IMR-90 (cell line): ENCODE results near the gene KCNQ2. TPM values are rescaled to one million over a fixed set of nuclear protein-coding genes. Genes with fewer than 3 reads are reported as not detected.

Experiments
- ATAC-seq: fragments of 200-7000 bp; cut with Tn5 transposase; 2 replicates; pipeline ENCODE4 v1.9.1; 2020; ENCODE audit warnings: low read depth, mild to moderate bottlenecking, moderate library complexity
- BruUV-seq: library from RNA; stranded (reverse); fragments of 400-500 nt; replicated peaks from 2 replicates; lab custom pipeline; 2021; lab: Mats Ljungman, UMichigan
- CTCF ChIA-PET: fragments of 300-600 bp; formaldehyde crosslinking; extraction: SDS; loops from one replicate; lab custom pipeline; 2021; ENCODE audit warnings: antibody characterized with exemption; lab: Yijun Ruan, JAX
- POLR2A ChIA-PET: fragments of 300-600 bp; sonication (Branson Sonifier 250); formaldehyde crosslinking; loops from one replicate; lab custom pipeline; 2022; ENCODE audit warnings: antibody characterized with exemption; ENCODE audit not compliant: unreplicated experiment; lab: Charles Lee
- DNase-seq: peaks from one replicate; pipeline ENCODE4 v3.0.0; 2013
- H2AFZ ChIP-seq: replicated peaks from 2 replicates; pipeline ENCODE3; 2013; ENCODE audit warnings: low read length, mild to moderate bottlenecking; ENCODE audit not compliant: poor library complexity
- H2AK5ac ChIP-seq: 2 replicates; pipeline ENCODE4 v1.6.1; 2013; ENCODE audit warnings: low read depth, low read length, inconsistent platforms
- H2AK9ac ChIP-seq: replicated peaks from 2 replicates; pipeline ENCODE3; 2013; ENCODE audit warnings: mild to moderate bottlenecking, low read depth, low read length, moderate library complexity; ENCODE audit not compliant: poor library complexity
- H2BK120ac ChIP-seq: 2 replicates; pipeline ENCODE4 v1.6.1; 2013; ENCODE audit warnings: low read depth, low read length, inconsistent platforms
- H2BK15ac ChIP-seq: 3 replicates; pipeline ENCODE4 v1.6.1; 2013; ENCODE audit warnings: low read depth, low read length, inconsistent platforms
- H2BK20ac ChIP-seq: 2 replicates; pipeline ENCODE4 v1.6.1; 2013; ENCODE audit warnings: low read depth, mild to moderate bottlenecking, inconsistent platforms, low read length, moderate library complexity
- H2BK5ac ChIP-seq: 2 replicates; pipeline ENCODE4 v1.6.1; 2013; ENCODE audit warnings: mild to moderate bottlenecking, low read depth, low read length, inconsistent platforms; ENCODE audit not compliant: poor library complexity, severe bottlenecking
- H3K14ac ChIP-seq: replicated peaks from 2 replicates; pipeline ENCODE4 v1.6.1; 2013; ENCODE audit warnings: low read depth, low read length, inconsistent platforms
- H3K18ac ChIP-seq: 2 replicates; pipeline ENCODE4 v1.6.1; 2013; ENCODE audit warnings: low read depth, low read length, control low read depth
- H3K23ac ChIP-seq: 2 replicates; pipeline ENCODE4 v1.6.1; 2013; ENCODE audit warnings: low read depth, low read length, inconsistent platforms
- H3K27ac ChIP-seq: 2 replicates; pipeline ENCODE4 v1.5.1; 2013; ENCODE audit warnings: mild to moderate bottlenecking, control low read depth, low read length; ENCODE audit not compliant: insufficient read depth
- H3K27me3 ChIP-seq: 2 replicates; pipeline ENCODE4 v1.6.1; 2013; ENCODE audit warnings: low read length; ENCODE audit not compliant: control insufficient read depth, insufficient read depth
- H3K36me3 ChIP-seq: 2 replicates; pipeline ENCODE4 v1.6.1; 2013; ENCODE audit warnings: low read length, mixed read lengths; ENCODE audit not compliant: control insufficient read depth, insufficient read depth
- H3K4ac ChIP-seq: 2 replicates; pipeline ENCODE4 v1.6.1; 2013; ENCODE audit warnings: low read depth, low read length, inconsistent platforms
- H3K4me1 ChIP-seq: 2 replicates; pipeline ENCODE4 v1.6.1; 2013; ENCODE audit warnings: low read length, mixed read lengths; ENCODE audit not compliant: control insufficient read depth, insufficient read depth
- H3K4me2 ChIP-seq: 2 replicates; pipeline ENCODE4 v1.6.1; 2013; ENCODE audit warnings: low read depth, mild to moderate bottlenecking, control low read depth, low read length, moderate library complexity
- H3K4me3 ChIP-seq: 2 replicates; pipeline ENCODE4 v1.5.1; 2013; ENCODE audit warnings: low read depth, mild to moderate bottlenecking, control low read depth, low read length, moderate library complexity; ENCODE audit not compliant: insufficient read depth
- H3K56ac ChIP-seq: 2 replicates; pipeline ENCODE4 v1.6.1; 2013; ENCODE audit warnings: low read length, inconsistent platforms; ENCODE audit not compliant: insufficient read depth; ENCODE audit errors: extremely low read depth
- H3K79me1 ChIP-seq, 2 experiments: 2 replicates each; pipeline ENCODE4 v1.6.1; 2013; ENCODE audit warnings: low read length in 2 of 2, inconsistent platforms in 1 of 2, low read depth in 1 of 2
- H3K9ac ChIP-seq: 2 replicates; pipeline ENCODE4 v1.6.1; 2013; ENCODE audit warnings: low read depth, low read length, control low read depth
- H3K9me1 ChIP-seq: 2 replicates; pipeline ENCODE4 v1.6.1; 2013; ENCODE audit warnings: low read length, inconsistent platforms; ENCODE audit not compliant: insufficient read depth
- H3K9me3 ChIP-seq: 2 replicates; pipeline ENCODE4 v1.6.1; 2013; ENCODE audit warnings: low read length; ENCODE audit not compliant: control insufficient read depth, insufficient read depth
- H4K20me1 ChIP-seq: 2 replicates; pipeline ENCODE4 v1.6.1; 2013; ENCODE audit warnings: low read length, inconsistent platforms; ENCODE audit not compliant: insufficient read depth
- H4K5ac ChIP-seq: 2 replicates; pipeline ENCODE4 v1.6.1; 2013; ENCODE audit warnings: mild to moderate bottlenecking, low read depth, low read length, control low read depth
- H4K8ac ChIP-seq, 2 experiments: 2 replicates each; pipeline ENCODE4 v1.6.1; 2013; ENCODE audit warnings: low read depth in 2 of 2, low read length in 2 of 2, control low read depth in 1 of 2, inconsistent platforms in 1 of 2
- H4K91ac ChIP-seq: 2 replicates; pipeline ENCODE4 v1.6.1; 2013; ENCODE audit warnings: low read depth, low read length, inconsistent platforms; ENCODE audit not compliant: insufficient read depth
- CEBPB ChIP-seq: IDR thresholded peaks from 2 replicates; pipeline ENCODE4 v1.6.1; 2012; ENCODE audit warnings: low read depth, low read length, improper control_type of control experiment
- CHD1 ChIP-seq: IDR thresholded peaks from 2 replicates; pipeline ENCODE4 v1.6.1; 2012; ENCODE audit warnings: low read depth, low read length, improper control_type of control experiment
- ELK1 ChIP-seq: fragments of 150-350 bp; IDR thresholded peaks from 2 replicates; pipeline ENCODE4 v1.6.1; 2016; ENCODE audit warnings: low read depth, mild to moderate bottlenecking, low read length, moderate library complexity, borderline replicate concordance
- MAZ ChIP-seq: IDR thresholded peaks from 2 replicates; pipeline ENCODE4 v1.6.1; 2012; ENCODE audit warnings: low read depth, mild to moderate bottlenecking, low read length, improper control_type of control experiment, moderate library complexity, borderline replicate concordance
- MXI1 ChIP-seq: IDR thresholded peaks from 2 replicates; pipeline ENCODE4 v1.6.1; 2012; ENCODE audit warnings: low read depth, mild to moderate bottlenecking, low read length, moderate library complexity, borderline replicate concordance
- RAD21 ChIP-seq: IDR thresholded peaks from 2 replicates; pipeline ENCODE4 v1.6.1; 2012; ENCODE audit warnings: low read length, improper control_type of control experiment
- RCOR1 ChIP-seq: IDR thresholded peaks from 2 replicates; pipeline ENCODE4 v1.6.1; 2012; ENCODE audit warnings: mild to moderate bottlenecking, low read length, improper control_type of control experiment; ENCODE audit not compliant: insufficient replicate concordance
- RFX5 ChIP-seq: IDR thresholded peaks from 2 replicates; pipeline ENCODE4 v1.8.0; 2012; ENCODE audit warnings: low read depth, mild to moderate bottlenecking, low read length, moderate library complexity
- SMC3 ChIP-seq: fragments of 150-350 bp; IDR thresholded peaks from 2 replicates; pipeline ENCODE4 v1.6.1; 2016; ENCODE audit warnings: low read depth, mild to moderate bottlenecking, antibody characterized with exemption, low read length, moderate library complexity
- WGBS, 2 experiments: methylation state at CpG; one replicate each; pipeline versions ENCODE4 v1.1.5 to v1.1.7; 2013; ENCODE audit warnings: missing lambda C conversion rate in 2 of 2; ENCODE audit not compliant: insufficient read length in 1 of 2; ENCODE audit errors: extremely low coverage in 2 of 2; 5-methylcytosine and 5-hydroxymethylcytosine counted together
- dilution Hi-C: fragments of 300-500 bp; cut with HindIII; formaldehyde crosslinking; loops from one replicate; pipeline ENCODE4 v1.14.3; 2018; ENCODE audit warnings: low sequenced_read_pairs; ENCODE audit not compliant: unreplicated experiment
- in situ Hi-C: fragments of 300-500 bp; cut with MboI; formaldehyde crosslinking; loops from 3 replicates; pipeline ENCODE4 v1.14.3; 2019; ENCODE audit warnings: low sequenced_read_pairs, inconsistent platforms, mixed read lengths
- intact Hi-C: fragments of 100-400 bp; cut with micrococcal nuclease; formaldehyde crosslinking; loops from 2 replicates; pipeline ENCODE4 v1.10.0; 2022
- polyA plus RNA-seq, 3 experiments: library from polyadenylated mRNA; depleted of rRNA; stranded (reverse); fragments of >200 nt; gene quantifications; 2 replicates each; pipeline ENCODE4 v1.2.3, GENCODE V29; 2012; ENCODE audit warnings: low replicate concordance in 1 of 3
- total RNA-seq: library from RNA; depleted of rRNA; stranded (reverse); fragments of >200 nt; gene quantifications from 2 replicates; pipeline ENCODE4 v1.2.3, GENCODE V29; 2012

The KCNQ2 gene
- total and polyA plus RNA-seq, 2 of the 4 experiments (the other 2 are of a cell fraction), result 0.02 TPM; not detected in 1

GRCh38 chr20:63449796-63450730 lies 22.4 kb downstream of the KCNQ2 start:
- DNase-seq, result no peak
- Histone ChIP-seq H3K36me3 (no peaks in the 10 kb centered on the region), H3K14ac (no peak overlapping the region), H4K20me1 (no peaks in the 10 kb centered on the region), H3K9me1 (no peaks in the 10 kb centered on the region), H2AFZ (no peak overlapping the region), H3K4me2 (no peak overlapping the region), H2AK5ac (no peak overlapping the region), H3K4me3 (no peak overlapping the region), H3K9me3 (no peaks in the 10 kb centered on the region), H4K5ac (no peak overlapping the region), H2AK9ac (no peak overlapping the region), H3K23ac (no peak overlapping the region), H2BK5ac (no peak overlapping the region), H3K4ac (no peak overlapping the region), H3K79me1 (no peaks in the 10 kb centered on the region), H4K91ac (no peak overlapping the region), H2BK15ac (no peak overlapping the region), H3K9ac (no peak overlapping the region), H3K56ac (no peak overlapping the region), H3K18ac (no peak overlapping the region), H3K4me1 (no peaks in the 10 kb centered on the region), H4K8ac (no peak overlapping the region), H2BK20ac (no peak overlapping the region), H2BK120ac (no peak overlapping the region), H3K27me3 (peaks cover 30% of the 10 kb centered on the region; the same call in 1 of the 2 replicates), H3K27ac (no peak overlapping the region)
- TF ChIP-seq MXI1, result no peak
- TF ChIP-seq CEBPB, result no peak
- TF ChIP-seq SMC3, result no peak
- no peak for TF ChIP-seq RAD21
- no peak for TF ChIP-seq ELK1
- no peak for TF ChIP-seq RFX5
- TF ChIP-seq CHD1, result no peak
- TF ChIP-seq RCOR1, result no peak
- TF ChIP-seq MAZ, result no peak
- in situ Hi-C loops (no loop called here), dilution Hi-C loops (no loop called here), intact Hi-C loops (no loop called here)
- WGBS, 2 experiments, result 84% methylated on average over 7 of the region's 30 CpGs; no CpG with 5 or more reads in 1 of the 2 experiments
- POLR2A ChIA-PET, result no interaction called here
- BruUV-seq, result no TSS peak
- CTCF ChIA-PET, result no interaction called here
- ATAC-seq, result no peak
